Measurements from ENCODE around the gene ZCCHC2. TPM values are rescaled to one million over a fixed set of nuclear protein-coding genes. Genes with fewer than 3 reads are reported as not detected.

The ZCCHC2 gene
- total and polyA plus RNA-seq, 2 donors (not counting 3 experiments of a cell fraction or from before 2014, with no cell fraction given), result 16.2 to 27.2 TPM

- H3K9me3 ChIP-seq (replicated peaks; ENCODE audit: control insufficient read depth, insufficient read depth, low read length), result no peaks in the 10 kb centered on the region
- FAIRE-seq (no peak), DNase-seq (ENCODE audit: low read depth, low spot score) (no peak)
- TF ChIP-seq GATA2 (IDR thresholded peaks at IDR 0.05; ENCODE audit: insufficient read depth, insufficient read length, low read depth, low read length), result no peak
- TF ChIP-seq POLR2AphosphoS5 (IDR thresholded peaks at IDR 0.05; ENCODE audit: insufficient read depth, low read depth, low read length), result no peak
- TF ChIP-seq, protein P1, sequence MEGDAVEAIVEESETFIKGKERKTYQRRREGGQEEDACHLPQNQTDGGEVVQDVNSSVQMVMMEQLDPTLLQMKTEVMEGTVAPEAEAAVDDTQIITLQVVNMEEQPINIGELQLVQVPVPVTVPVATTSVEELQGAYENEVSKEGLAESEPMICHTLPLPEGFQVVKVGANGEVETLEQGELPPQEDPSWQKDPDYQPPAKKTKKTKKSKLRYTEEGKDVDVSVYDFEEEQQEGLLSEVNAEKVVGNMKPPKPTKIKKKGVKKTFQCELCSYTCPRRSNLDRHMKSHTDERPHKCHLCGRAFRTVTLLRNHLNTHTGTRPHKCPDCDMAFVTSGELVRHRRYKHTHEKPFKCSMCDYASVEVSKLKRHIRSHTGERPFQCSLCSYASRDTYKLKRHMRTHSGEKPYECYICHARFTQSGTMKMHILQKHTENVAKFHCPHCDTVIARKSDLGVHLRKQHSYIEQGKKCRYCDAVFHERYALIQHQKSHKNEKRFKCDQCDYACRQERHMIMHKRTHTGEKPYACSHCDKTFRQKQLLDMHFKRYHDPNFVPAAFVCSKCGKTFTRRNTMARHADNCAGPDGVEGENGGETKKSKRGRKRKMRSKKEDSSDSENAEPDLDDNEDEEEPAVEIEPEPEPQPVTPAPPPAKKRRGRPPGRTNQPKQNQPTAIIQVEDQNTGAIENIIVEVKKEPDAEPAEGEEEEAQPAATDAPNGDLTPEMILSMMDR (IDR thresholded peaks at IDR 0.05; ENCODE audit: extremely low read depth in 1 of 2, insufficient read depth in 1 of 2, low read depth in 1 of 2, low read length in 2 of 2), result no peak
- no peak for TF ChIP-seq EZH2 (IDR thresholded peaks at IDR 0.05; ENCODE audit: borderline replicate concordance, low read depth, low read length, severe bottlenecking)
- TF ChIP-seq JUN (IDR thresholded peaks at IDR 0.05; ENCODE audit: borderline replicate concordance, insufficient read depth, insufficient read length, low read depth), result no peak
- no peak for TF ChIP-seq FOS (IDR thresholded peaks at IDR 0.05; ENCODE audit: borderline replicate concordance, insufficient read depth, low read length)
- TF ChIP-seq, protein P2, sequence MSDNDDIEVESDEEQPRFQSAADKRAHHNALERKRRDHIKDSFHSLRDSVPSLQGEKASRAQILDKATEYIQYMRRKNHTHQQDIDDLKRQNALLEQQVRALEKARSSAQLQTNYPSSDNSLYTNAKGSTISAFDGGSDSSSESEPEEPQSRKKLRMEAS (IDR thresholded peaks at IDR 0.05; ENCODE audit: insufficient read depth, insufficient read length), result no peak
- no peak for TF ChIP-seq MYC (IDR thresholded peaks at IDR 0.05; ENCODE audit: low read depth, low read length)
- TF ChIP-seq POLR2A (IDR thresholded peaks at IDR 0.05; ENCODE audit: low read depth, low read length), result no peak
- peaks cover 39% of the 10 kb centered on the region for H3K79me2 ChIP-seq (ENCODE audit: control insufficient read depth, insufficient read depth, low read length)
- H3K9ac ChIP-seq (replicated peaks; ENCODE audit: extremely low read depth, insufficient read depth, low read length), result no peak overlapping the region
- H3K27ac ChIP-seq (ENCODE audit: insufficient read depth, low read depth, low read length), result no peak overlapping the region
- ChIA-PET POLR2A (no interaction called here), CTCF (interaction anchor here (0.6 kb wide), 1 partner anchor 17 kb away, joined by 3 read pairs; the partner anchor contains the start of gene ZCCHC2)
- H3K36me3 ChIP-seq (ENCODE audit: control insufficient read depth in 2 of 2, extremely low read depth in 1 of 2, insufficient read depth in 2 of 2, low read length in 2 of 2), result peaks cover 9% of the 10 kb centered on the region in 2 experiments
- H3K27me3 ChIP-seq (ENCODE audit: control insufficient read depth in 2 of 2, insufficient read depth in 2 of 2, low read length in 2 of 2), result no peaks in the 10 kb centered on the region
- peaks cover 3% of the 10 kb centered on the region for H4K20me1 ChIP-seq (replicated peaks; ENCODE audit: control insufficient read depth, extremely low read depth, insufficient read depth, low read length)
- no peaks in the 10 kb centered on the region for H3K4me1 ChIP-seq (ENCODE audit: control insufficient read depth, extremely low read depth, insufficient read depth, low read length)
- H3K9me1 ChIP-seq (replicated peaks; ENCODE audit: control insufficient read depth, extremely low read depth, insufficient read depth, low read length), result no peaks in the 10 kb centered on the region
- no peak overlapping the region for H3K4me2 ChIP-seq (ENCODE audit: insufficient read depth, low read length)
- no peak overlapping the region for H3K4me3 ChIP-seq (replicated peaks in 1 of 3; ENCODE audit: insufficient read depth in 1 of 3, low read depth in 1 of 3, low read length in 3 of 3)
- no TSS peak for BruUV-seq (replicated peaks)
- dilution Hi-C loops (cut with MboI; ENCODE audit: extremely low pct_ligation_motif_present, low sequenced_read_pairs), result no loop called here
- no peak overlapping the region for H2AFZ ChIP-seq (ENCODE audit: low read depth, low read length)
- intact Hi-C loops (cut with micrococcal nuclease), result no loop called here
These were observed 16.7 kb downstream of the ZCCHC2 start for GRCh38 chr18:62539284-62540165.

All from endothelial cell of umbilical vein (primary cell).